ENCODE measurements around the gene NTRK2.

Gene NTRK2

GRCh38 chr9:84780385-84780784 lies 110.9 kb downstream of the NTRK2 start:
- no peak for DNase-seq (ENCODE audit: low read depth in 2 of 2)

- DNase-seq (ENCODE audit: low read depth in 2 of 2): no peak
These were observed 111.9 kb downstream of the NTRK2 start for GRCh38 chr9:84781458-84781857.

GRCh38 chr9:84781931-84782866 lies 112.7 kb downstream of the NTRK2 start:
- DNase-seq (ENCODE audit: low read depth in 2 of 2): no peak

GRCh38 chr9:84785792-84786547 lies 116.4 kb downstream of the NTRK2 start:
- DNase-seq (ENCODE audit: low read depth in 2 of 2): no peak

- no peak for DNase-seq (ENCODE audit: low read depth in 2 of 2)
These were observed 119.4 kb downstream of the NTRK2 start for GRCh38 chr9:84788803-84789462.

- DNase-seq (ENCODE audit: low read depth in 2 of 2): no peak
These were observed 119.9 kb downstream of the NTRK2 start for GRCh38 chr9:84789463-84789830.

GRCh38 chr9:84791643-84792042 lies 122.1 kb downstream of the NTRK2 start:
- DNase-seq (ENCODE audit: low read depth in 2 of 2): no peak

- DNase-seq (ENCODE audit: low read depth in 2 of 2): no peak
These were observed 123.7 kb downstream of the NTRK2 start for GRCh38 chr9:84793251-84793650.

- no peak for DNase-seq (ENCODE audit: low read depth in 2 of 2)
These were observed 125.6 kb downstream of the NTRK2 start for GRCh38 chr9:84794981-84795637.

- DNase-seq (ENCODE audit: low read depth in 2 of 2): no peak
These were observed 126.9 kb downstream of the NTRK2 start for GRCh38 chr9:84796404-84796803.

GRCh38 chr9:84799251-84799650 lies 129.7 kb downstream of the NTRK2 start:
- no peak for DNase-seq (ENCODE audit: low read depth in 2 of 2)

- no peak for DNase-seq (ENCODE audit: low read depth in 2 of 2)
These were observed 135.6 kb downstream of the NTRK2 start for GRCh38 chr9:84804951-84805694.

- no peak for DNase-seq (ENCODE audit: low read depth in 2 of 2)
These were observed 137.9 kb downstream of the NTRK2 start for GRCh38 chr9:84807431-84807830.

- no peak for DNase-seq (ENCODE audit: low read depth in 2 of 2)
These were observed 138.4 kb downstream of the NTRK2 start for GRCh38 chr9:84807870-84808390.

- no peak for DNase-seq (ENCODE audit: low read depth in 2 of 2)
These were observed 138.9 kb downstream of the NTRK2 start for GRCh38 chr9:84808416-84808815.

- DNase-seq (ENCODE audit: low read depth in 2 of 2): no peak
These were observed 141.7 kb downstream of the NTRK2 start for GRCh38 chr9:84811072-84811750.

- DNase-seq (ENCODE audit: low read depth in 2 of 2): no peak
These were observed 142.2 kb downstream of the NTRK2 start for GRCh38 chr9:84811751-84812074.

GRCh38 chr9:84812355-84812754 lies 142.8 kb downstream of the NTRK2 start:
- DNase-seq (ENCODE audit: low read depth in 2 of 2): no peak

- no peak for DNase-seq (ENCODE audit: low read depth in 2 of 2)
These were observed 143.3 kb downstream of the NTRK2 start for GRCh38 chr9:84812847-84813246.

- no peak for DNase-seq (ENCODE audit: low read depth in 2 of 2)
These were observed 146.0 kb downstream of the NTRK2 start for GRCh38 chr9:84815554-84815953.

All from stimulated activated CD4-positive, alpha-beta T cell treated with anti-CD3 and anti-CD28 coated beads, Interleukin-12 subunit alpha, Interleukin-12 subunit beta, amount 100 ng/mL, for 24 hours (primary cell).